ENCODE results near the gene AKAP10.
"Not testable (repeated sequence)": the region's sequence is repeated elsewhere in the genome, so short reads cannot be mapped to it uniquely, and the experiment has no call there.

AKAP10 gene, protein sequence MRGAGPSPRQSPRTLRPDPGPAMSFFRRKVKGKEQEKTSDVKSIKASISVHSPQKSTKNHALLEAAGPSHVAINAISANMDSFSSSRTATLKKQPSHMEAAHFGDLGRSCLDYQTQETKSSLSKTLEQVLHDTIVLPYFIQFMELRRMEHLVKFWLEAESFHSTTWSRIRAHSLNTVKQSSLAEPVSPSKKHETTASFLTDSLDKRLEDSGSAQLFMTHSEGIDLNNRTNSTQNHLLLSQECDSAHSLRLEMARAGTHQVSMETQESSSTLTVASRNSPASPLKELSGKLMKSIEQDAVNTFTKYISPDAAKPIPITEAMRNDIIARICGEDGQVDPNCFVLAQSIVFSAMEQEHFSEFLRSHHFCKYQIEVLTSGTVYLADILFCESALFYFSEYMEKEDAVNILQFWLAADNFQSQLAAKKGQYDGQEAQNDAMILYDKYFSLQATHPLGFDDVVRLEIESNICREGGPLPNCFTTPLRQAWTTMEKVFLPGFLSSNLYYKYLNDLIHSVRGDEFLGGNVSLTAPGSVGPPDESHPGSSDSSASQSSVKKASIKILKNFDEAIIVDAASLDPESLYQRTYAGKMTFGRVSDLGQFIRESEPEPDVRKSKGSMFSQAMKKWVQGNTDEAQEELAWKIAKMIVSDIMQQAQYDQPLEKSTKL

DNA sequence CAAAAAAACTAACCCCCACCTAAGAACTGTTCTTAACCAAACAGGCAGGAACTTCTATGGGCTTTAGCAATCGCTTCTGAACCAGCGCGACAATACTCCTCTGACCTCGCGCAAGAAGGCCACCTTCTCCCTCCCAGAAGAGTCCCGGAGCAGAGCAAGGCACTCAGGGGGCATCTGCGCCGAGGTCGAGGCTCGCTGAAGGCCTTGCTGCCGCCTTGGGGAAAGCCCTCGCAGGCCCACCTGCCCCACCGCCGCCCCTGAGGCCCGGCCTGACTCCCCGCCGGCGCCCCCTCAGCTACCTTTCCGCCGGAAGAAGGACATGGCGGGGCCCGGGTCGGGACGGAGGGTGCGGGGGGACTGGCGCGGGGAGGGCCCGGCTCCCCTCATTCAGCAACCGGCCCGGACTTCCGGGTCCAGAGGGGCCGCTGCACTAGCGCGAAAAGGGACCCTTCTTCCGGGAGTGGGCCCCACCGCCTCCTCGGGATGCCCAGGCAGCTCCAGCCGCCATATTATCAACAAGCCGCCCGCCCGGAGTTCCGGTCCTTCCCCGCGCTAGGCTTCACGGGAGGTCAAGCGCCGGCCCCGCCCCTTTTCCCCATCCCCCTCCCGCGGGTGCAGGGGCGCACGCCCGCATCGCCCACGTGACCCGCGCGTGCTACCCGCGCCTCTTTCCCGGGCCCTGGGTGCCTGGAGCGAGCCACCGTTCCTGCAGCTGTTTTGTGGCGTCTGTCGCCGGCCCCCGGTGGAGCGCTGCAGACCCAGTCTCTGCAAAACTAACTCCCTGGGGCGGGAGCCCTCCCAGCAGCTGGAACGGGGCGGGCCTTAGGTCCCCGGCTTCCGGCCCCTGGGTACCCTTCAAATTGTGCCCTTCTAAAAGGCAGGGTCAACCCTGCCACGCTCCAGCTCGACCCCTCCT, at the start of gene AKAP10:
AKAP10 (minus strand) TSS at position 536 of the 916 bp plus-strand sequence; CDS start at position 387, 149 bp downstream.
- peaks cover 46% of the 10 kb centered on the region for H3K4me1 Mint-ChIP-seq (ENCODE audit: low read depth)

DNA sequence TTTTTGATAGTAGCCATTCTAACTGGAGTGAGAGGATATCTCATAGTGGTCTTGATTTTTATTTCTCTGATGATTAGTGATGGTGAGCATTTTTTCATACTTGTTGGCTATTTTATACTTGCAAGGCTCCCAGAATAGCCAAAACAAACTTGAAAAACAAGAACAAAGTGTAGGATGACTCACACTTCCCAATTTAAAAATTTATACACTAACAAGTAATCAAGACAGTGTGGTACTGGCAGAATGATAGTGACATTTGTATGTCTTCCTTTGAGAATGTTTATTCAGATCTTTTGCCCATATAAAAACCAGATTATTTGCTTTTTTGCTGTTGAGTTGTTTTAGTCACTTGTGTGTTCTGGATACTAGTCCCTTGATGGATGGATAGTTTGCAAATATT, 49.3 kb upstream of the AKAP10 start:
- peaks cover 4% of the 10 kb centered on the region for H3K36me3 Mint-ChIP-seq
- no peaks in the 10 kb centered on the region for H3K4me1 Mint-ChIP-seq (ENCODE audit: low read depth)
- no peaks in the 10 kb centered on the region for H3K9me3 Mint-ChIP-seq (ENCODE audit: low read depth)
- peaks cover 1% of the 10 kb centered on the region for H3K27me3 Mint-ChIP-seq
- H3K27ac Mint-ChIP-seq: no peak overlapping the region
- H3K4me3 Mint-ChIP-seq: no peak overlapping the region

More for the DNA sequence above, at the start of gene AKAP10:
- no peaks in the 10 kb centered on the region for H3K27me3 Mint-ChIP-seq
- peak within 1 kb of the TSS; percentile 89 for H3K4me3 Mint-ChIP-seq
- H3K27ac Mint-ChIP-seq: peak within 1 kb of the TSS; percentile 96
- H3K9me3 Mint-ChIP-seq (ENCODE audit: low read depth): no peaks in the 10 kb centered on the region
- H3K36me3 Mint-ChIP-seq: peaks cover 9% of the 10 kb centered on the region

DNA sequence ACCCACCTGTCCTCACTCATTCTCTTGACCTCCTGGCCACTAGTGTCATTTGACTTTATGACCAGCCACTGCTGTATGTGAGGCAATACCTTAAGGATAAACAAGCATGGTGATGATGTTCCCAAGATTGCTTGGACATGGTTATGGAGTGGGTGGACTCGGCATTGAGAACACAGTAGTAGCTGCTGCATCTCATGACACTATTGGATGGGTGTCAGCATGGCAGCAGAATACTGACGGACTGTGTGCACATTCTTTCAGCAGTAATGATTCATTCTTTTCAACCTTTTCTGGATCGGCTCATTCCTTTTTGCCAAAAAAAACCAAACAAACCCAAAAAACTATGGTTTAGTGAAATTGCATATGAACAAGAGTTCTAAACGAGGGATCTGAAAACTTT, 45.1 kb upstream of the AKAP10 start:
- Mint-ChIP-seq H3K4me3 (no peak overlapping the region), H3K27me3 (peaks cover 2% of the 10 kb centered on the region), H3K4me1 (ENCODE audit: low read depth) (no peaks in the 10 kb centered on the region), H3K27ac (no peak overlapping the region), H3K36me3 (peaks cover 4% of the 10 kb centered on the region), H3K9me3 (ENCODE audit: low read depth) (no peaks in the 10 kb centered on the region)

DNA sequence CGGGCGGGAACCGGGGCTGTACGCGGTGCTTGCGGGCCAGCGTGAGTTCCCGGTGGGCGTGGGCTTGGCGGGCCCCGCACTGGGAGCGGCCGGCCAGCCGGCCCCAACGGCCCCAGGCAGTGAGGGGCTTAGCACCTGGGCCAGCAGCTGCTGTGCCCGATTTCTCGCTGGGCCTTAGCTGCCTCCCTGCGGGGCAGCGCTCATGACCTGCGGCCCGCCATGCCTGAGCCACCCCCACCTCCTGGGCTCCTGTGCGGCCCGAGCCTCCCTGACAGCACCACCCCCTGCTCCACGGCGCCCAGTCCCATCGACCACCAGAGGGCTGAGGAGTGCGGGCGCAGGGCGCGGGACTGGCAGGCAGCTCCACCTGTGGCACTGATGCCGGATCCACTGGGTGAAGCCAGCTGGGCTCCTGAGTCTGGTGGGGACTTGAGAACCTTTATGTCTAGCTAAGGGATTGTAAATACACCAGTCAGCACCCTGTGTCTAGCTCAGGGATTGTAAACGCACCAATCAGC, 38.9 kb upstream of the AKAP10 start:
- not testable (repeated sequence) for H3K36me3 Mint-ChIP-seq; H3K27ac Mint-ChIP-seq; H3K9me3 Mint-ChIP-seq (ENCODE audit: low read depth); H3K4me3 Mint-ChIP-seq; H3K4me1 Mint-ChIP-seq (ENCODE audit: low read depth)
- H3K27me3 Mint-ChIP-seq: peaks cover 27% of the 10 kb centered on the region

DNA sequence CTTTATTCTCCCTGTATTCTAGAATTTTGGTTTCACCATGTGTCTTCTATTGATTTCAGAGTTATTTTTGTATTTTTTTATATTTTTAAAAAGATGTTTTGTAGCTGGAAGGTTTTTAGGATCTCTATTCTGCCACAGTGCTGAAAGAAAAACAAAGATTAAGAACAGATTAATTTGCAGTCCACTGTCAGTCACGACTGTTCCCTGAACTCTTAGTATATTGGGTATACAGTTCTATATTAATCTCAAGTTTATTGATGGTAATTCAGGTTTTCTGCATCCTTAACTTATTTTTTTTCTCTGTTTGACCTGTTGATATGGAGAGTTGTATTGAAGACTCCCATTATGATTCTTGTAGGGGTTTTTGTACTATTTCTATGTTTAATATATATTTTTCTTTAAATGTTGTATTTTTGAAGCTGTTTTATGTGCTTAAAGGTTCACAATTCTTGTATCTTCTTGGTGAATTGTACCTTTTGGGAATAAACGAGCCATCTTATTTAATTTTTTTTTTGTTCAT, 34.4 kb upstream of the AKAP10 start:
- Mint-ChIP-seq H3K36me3 (no peaks in the 10 kb centered on the region), H3K4me3 (no peak overlapping the region), H3K4me1 (ENCODE audit: low read depth) (peaks cover 6% of the 10 kb centered on the region), H3K27me3 (peaks cover 31% of the 10 kb centered on the region), H3K9me3 (ENCODE audit: low read depth) (no peaks in the 10 kb centered on the region), H3K27ac (no peak overlapping the region)

DNA sequence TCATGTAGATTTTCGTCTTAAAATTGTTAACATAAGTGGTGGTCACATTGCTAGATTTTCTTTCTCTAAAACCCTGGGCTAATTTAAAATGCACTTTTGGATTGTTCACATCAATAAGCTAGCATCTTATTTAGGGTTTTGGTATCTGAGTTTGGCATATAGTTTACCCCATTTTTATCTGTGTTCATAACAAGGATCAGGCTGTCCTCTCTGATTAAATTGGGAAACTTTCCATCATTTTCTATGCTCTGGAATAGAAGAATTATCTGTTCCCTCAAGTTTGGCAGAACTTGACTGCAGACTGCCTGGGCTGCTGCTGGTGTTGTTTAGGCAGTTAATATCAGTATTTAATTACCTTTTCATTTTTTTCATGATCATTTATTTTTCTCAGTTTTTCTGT, 33.3 kb upstream of the AKAP10 start:
- peaks cover 33% of the 10 kb centered on the region for H3K27me3 Mint-ChIP-seq
- H3K4me3 Mint-ChIP-seq: peak overlapping the region; percentile 85
- H3K36me3 Mint-ChIP-seq: no peaks in the 10 kb centered on the region
- peaks cover 6% of the 10 kb centered on the region for H3K4me1 Mint-ChIP-seq (ENCODE audit: low read depth)
- no peaks in the 10 kb centered on the region for H3K9me3 Mint-ChIP-seq (ENCODE audit: low read depth)
- H3K27ac Mint-ChIP-seq: no peak overlapping the region

DNA sequence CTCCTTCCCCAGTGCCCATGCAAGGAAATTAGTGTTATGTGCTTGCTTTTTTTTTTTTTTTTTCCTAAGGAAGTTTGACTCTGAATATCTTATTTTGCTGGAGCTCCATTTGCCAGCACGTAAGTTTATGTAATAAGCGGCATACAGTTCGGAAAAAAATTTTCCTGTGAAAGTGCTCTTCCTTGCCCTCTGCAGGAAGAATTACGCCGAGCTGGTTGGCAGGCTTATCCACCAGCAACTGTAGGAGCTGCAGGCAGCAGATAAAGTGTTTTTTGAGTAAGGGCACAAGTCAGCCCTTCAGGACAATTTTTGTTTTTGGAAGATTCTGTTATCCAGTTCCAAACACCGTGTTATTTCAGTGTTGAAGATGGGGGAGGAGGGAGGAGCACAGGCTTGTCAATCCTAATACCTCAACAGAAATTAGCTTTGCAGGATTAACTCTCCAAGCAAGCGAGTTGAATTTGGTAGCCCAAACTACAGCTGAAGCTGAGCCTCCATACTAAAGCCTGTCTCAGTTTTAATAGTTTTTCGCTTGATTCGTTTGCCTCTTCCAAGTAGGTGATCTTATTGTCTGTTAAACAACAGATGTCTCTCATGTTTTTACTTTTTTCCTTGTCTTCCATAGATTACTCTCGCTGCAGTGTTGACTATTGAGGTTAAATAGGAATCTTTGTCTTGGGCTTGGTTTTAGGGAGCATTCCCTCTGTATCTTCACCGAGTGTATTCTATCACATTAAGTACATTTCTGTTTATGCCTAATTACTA, 32.7 kb upstream of the AKAP10 start:
- Mint-ChIP-seq H3K36me3 (no peaks in the 10 kb centered on the region), H3K27ac (no peak overlapping the region), H3K27me3 (peaks cover 33% of the 10 kb centered on the region), H3K4me3 (peak overlapping the region; percentile 85), H3K9me3 (ENCODE audit: low read depth) (no peaks in the 10 kb centered on the region), H3K4me1 (ENCODE audit: low read depth) (peaks cover 6% of the 10 kb centered on the region)

DNA sequence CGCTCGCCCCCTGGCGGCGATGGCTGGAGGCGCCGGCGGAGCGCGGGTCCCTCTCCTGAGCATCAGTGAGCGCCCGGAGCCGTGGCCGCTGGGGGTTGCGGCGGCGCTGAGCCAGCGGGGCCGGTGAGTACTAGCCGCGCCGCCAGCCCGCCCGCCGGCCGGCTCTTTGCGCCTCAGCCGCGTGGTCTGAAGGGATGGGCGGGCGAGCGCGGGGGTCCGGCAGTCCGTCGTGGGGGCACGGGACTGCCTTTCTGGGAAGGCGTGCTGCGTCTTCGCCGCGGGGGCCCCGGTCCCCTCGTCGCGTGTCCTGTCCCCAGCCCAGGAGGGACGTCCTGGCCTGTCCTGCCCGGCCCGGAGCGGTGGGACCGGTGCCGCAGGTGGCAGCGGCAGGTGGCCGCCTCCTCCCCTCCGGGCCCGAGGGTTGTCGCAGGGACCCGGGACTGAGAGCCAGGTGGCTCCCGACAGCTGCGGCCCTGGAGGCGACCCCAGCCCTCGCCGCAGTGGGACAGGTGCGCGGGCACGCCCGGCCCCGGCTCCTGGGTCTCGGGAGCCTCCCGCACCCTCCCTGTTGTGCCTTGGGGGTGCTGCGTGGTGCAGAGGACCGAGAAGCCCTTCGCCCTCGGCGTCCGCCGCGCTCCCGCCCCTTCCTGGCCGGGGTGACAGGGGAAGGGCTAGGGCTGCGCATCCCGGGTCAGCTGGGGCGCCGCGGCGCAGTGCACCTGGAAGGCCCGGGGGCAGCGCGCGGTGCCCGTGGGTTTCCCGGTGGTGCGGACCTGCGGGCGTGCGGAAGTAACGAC, 31.9 kb upstream of the AKAP10 start, which contains the start of gene SPECC1:
SPECC1 (plus strand) TSS at position 58 of the 797 bp plus-strand sequence. CDS start 87,293 bp downstream, outside the sequence.
- Mint-ChIP-seq H3K9me3 (ENCODE audit: low read depth) (no peaks in the 10 kb centered on the region), H3K4me3 (peak within 1 kb of the TSS; percentile 92), H3K27me3 (peaks cover 31% of the 10 kb centered on the region)

DNA sequence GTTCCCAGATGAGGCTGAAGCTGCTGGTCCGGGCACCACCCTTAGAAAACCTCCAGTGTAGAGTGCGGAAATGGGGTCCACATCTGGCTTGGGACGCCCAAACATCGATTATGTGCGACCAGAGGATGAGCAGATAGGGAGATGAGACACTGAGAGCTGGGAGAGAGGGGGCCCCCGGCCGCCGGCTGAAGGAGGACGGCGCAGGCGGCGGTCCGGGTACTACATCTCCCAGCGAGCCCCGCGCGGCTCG, 31.3 kb upstream of the AKAP10 start:
- peaks cover 6% of the 10 kb centered on the region for H3K4me1 Mint-ChIP-seq (ENCODE audit: low read depth)
- no peaks in the 10 kb centered on the region for H3K9me3 Mint-ChIP-seq (ENCODE audit: low read depth)
- no peak overlapping the region for H3K27ac Mint-ChIP-seq
- H3K36me3 Mint-ChIP-seq: no peaks in the 10 kb centered on the region
- peak overlapping the region; percentile 92 for H3K4me3 Mint-ChIP-seq
- peaks cover 27% of the 10 kb centered on the region for H3K27me3 Mint-ChIP-seq

More for the DNA sequence above, 31.9 kb upstream of the AKAP10 start, which contains the start of gene SPECC1:
- H3K4me1 Mint-ChIP-seq (ENCODE audit: low read depth): peaks cover 6% of the 10 kb centered on the region
- no peaks in the 10 kb centered on the region for H3K36me3 Mint-ChIP-seq
- H3K27ac Mint-ChIP-seq: no peak within 1 kb of the TSS

DNA sequence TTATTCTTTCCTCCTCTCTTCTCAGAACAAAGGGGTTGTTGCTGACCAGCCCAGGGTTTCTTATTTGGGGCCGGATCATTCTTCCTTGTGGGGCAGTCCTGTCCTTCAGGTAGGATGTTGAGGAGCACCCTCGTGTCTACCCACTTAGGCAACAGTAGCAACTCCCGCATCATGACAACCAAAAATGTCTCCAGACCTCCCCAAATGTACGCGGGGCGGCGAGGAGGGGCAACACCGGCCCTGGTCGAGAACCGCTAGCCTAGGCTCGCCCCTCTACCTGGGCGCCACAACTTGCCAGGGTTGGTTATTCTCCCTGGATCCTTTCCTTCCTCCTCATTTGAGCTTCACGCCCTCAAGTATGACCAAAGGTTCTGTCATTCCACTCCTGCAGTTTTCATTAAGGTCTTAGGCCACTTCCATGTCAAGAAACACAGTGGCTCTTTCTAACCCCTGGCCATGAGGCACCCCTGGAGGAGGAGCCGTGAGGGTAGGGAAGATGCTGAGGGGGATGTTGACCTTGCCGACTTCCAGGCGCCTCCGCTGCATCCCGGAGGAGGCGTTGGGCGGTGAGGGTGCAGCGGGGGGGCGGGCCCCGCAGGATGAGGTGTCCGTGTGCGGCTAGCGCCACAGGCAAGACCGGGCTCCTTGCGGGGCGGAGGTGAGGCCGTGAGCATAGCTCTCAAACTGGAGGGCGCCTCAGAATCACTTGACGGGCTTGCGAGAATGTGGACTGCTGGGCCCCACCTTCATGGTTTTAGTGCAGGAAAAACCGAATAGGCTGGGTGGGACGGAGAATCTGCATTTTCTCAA, 30.8 kb upstream of the AKAP10 start:
- H3K36me3 Mint-ChIP-seq: no peaks in the 10 kb centered on the region
- peak overlapping the region; percentile 92 for H3K4me3 Mint-ChIP-seq
- H3K9me3 Mint-ChIP-seq (ENCODE audit: low read depth): no peaks in the 10 kb centered on the region
- H3K4me1 Mint-ChIP-seq (ENCODE audit: low read depth): peaks cover 6% of the 10 kb centered on the region
- H3K27ac Mint-ChIP-seq: no peak overlapping the region
- H3K27me3 Mint-ChIP-seq: peaks cover 23% of the 10 kb centered on the region

DNA sequence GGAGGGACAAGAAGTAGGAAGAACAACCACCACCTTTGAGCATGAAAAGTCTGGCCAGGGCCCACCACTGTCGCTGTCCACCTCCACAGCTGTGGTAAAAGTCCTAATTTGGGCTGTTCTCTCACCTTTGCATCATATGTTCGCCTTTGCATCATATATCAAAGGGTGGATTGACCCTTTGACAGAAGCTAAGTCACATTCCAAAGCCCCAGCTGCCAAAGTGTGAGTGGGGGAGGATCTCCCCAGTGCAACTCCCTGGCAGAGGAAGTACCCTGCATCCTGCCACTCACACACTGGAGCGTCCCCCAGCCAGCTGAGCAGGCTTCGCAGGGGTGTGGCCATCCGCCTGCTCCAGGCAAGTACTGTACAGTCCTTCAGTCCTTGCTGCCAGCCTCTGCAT, 18.9 kb upstream of the AKAP10 start:
- H3K27me3 Mint-ChIP-seq: peaks cover 9% of the 10 kb centered on the region

DNA sequence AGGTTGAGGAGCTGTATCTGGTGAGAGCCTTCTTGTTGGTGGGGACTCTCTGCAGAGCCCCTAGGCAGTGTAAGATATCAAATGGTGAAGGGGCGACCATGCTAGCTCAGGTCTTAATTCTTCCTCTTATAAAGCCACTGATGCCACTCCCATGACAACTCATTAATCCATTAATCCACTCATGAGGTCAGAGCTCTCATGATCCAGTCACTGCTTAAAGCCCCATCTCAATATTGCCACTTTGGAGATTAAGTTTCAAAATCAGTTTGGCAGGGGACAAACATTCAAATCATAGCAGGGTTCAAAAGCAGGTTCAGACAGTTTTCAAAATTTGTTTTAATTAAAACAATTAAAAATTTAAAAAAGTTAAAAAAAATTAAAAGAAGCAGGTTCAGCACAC, 18.5 kb upstream of the AKAP10 start:
- peaks cover 5% of the 10 kb centered on the region for H3K4me1 Mint-ChIP-seq (ENCODE audit: low read depth)
- no peak overlapping the region for H3K27ac Mint-ChIP-seq
- no peak overlapping the region for H3K4me3 Mint-ChIP-seq
- peaks cover 9% of the 10 kb centered on the region for H3K27me3 Mint-ChIP-seq
- H3K36me3 Mint-ChIP-seq: no peaks in the 10 kb centered on the region
- no peaks in the 10 kb centered on the region for H3K9me3 Mint-ChIP-seq (ENCODE audit: low read depth)

More for the DNA sequence above, 18.9 kb upstream of the AKAP10 start:
- Mint-ChIP-seq H3K36me3 (no peaks in the 10 kb centered on the region), H3K27ac (no peak overlapping the region), H3K9me3 (ENCODE audit: low read depth) (no peaks in the 10 kb centered on the region), H3K4me1 (ENCODE audit: low read depth) (peaks cover 5% of the 10 kb centered on the region), H3K4me3 (no peak overlapping the region)

Data from activated naive CD8-positive, alpha-beta T cell (primary cell).